Body of pancreas (tissue), 4 donors: ENCODE measurements around the gene SLC47A2. TPM values are rescaled to one million over a fixed set of nuclear protein-coding genes. Genes with fewer than 3 reads are reported as not detected.

Experiments
- ATAC-seq: fragments of 150-250 bp; one replicate; pipeline ENCODE4 v1.9.1; 2016
- DNase-seq, 4 donors: peaks; one replicate each; pipeline ENCODE4 v3.0.0-alpha.2; 2019
- H3K27ac ChIP-seq, 4 donors: fragments of 200-600 bp; sonication (generic); 1 replicate in 3 of 4; 2 replicates in 1 of 4; pipeline versions ENCODE4 v1.5.1 to v1.6.1; 2016 to 2019; ENCODE audit warnings: mild to moderate bottlenecking in 1 of 4, mixed read lengths in 1 of 4, moderate library complexity in 1 of 4
- H3K27me3 ChIP-seq, 2 donors: fragments of 200-600 bp; sonication (generic); one replicate each; pipeline ENCODE4 v1.6.0; 2016; ENCODE audit warnings: mild to moderate bottlenecking in 1 of 2
- H3K36me3 ChIP-seq, 2 donors: fragments of 200-600 bp; sonication (generic); replicated peaks in 1 of 2; 2 replicates each; pipeline ENCODE4 v1.5.1; 2016; ENCODE audit warnings: low read depth in 2 of 2; ENCODE audit not compliant: insufficient read depth in 1 of 2
- H3K4me1 ChIP-seq: fragments of 200-600 bp; sonication (generic); one replicate; pipeline ENCODE4 v1.6.0; 2016
- H3K4me3 ChIP-seq, 2 donors: fragments of 200-600 bp; sonication (generic); 1 replicate in 1 of 2; 2 replicates in 1 of 2; pipeline ENCODE4 v1.5.1; 2016 to 2019
- H3K9me3 ChIP-seq, 3 donors: fragments of 200-600 bp; sonication (generic); 1 replicate in 2 of 3; 2 replicates in 1 of 3; pipeline ENCODE4 v1.5.1; 2016
- POLR2A ChIP-seq, 3 donors: fragments of 450-650 bp; IDR thresholded peaks; one replicate each; pipeline ENCODE4 v1.6.1; 2016; ENCODE audit warnings: antibody characterized with exemption in 3 of 3, mild to moderate bottlenecking in 2 of 3
- WGBS, 2 donors: methylation state at CpG; one replicate each; pipeline ENCODE4 v1.1.5; 2017; 5-methylcytosine and 5-hydroxymethylcytosine counted together
- intact Hi-C: fragments of 100-400 bp; cut with DNase I; formaldehyde crosslinking; loops from one replicate; pipeline ENCODE4 v1.15.1; 2023
- total RNA-seq, 2 donors: library from RNA; depleted of rRNA; stranded (reverse); fragments of >200 nt; gene quantifications; one replicate each; pipeline ENCODE4 v1.1.0, GENCODE V29; 2016
- TF ChIP-seq, protein P1 (sequence below), 7 experiments: fragments of 450-650 bp in 4 of 7; fragments of 200-600 bp in 3 of 7; sonication (generic) in 3 of 7; IDR thresholded peaks; one replicate each; pipeline ENCODE4 v1.5.1; 2016 to 2019; ENCODE audit warnings: antibody characterized with exemption in 7 of 7

Gene SLC47A2
- total RNA-seq, 2 donors from 2014 or later, result 0.26 TPM; not detected in 1

DNA sequence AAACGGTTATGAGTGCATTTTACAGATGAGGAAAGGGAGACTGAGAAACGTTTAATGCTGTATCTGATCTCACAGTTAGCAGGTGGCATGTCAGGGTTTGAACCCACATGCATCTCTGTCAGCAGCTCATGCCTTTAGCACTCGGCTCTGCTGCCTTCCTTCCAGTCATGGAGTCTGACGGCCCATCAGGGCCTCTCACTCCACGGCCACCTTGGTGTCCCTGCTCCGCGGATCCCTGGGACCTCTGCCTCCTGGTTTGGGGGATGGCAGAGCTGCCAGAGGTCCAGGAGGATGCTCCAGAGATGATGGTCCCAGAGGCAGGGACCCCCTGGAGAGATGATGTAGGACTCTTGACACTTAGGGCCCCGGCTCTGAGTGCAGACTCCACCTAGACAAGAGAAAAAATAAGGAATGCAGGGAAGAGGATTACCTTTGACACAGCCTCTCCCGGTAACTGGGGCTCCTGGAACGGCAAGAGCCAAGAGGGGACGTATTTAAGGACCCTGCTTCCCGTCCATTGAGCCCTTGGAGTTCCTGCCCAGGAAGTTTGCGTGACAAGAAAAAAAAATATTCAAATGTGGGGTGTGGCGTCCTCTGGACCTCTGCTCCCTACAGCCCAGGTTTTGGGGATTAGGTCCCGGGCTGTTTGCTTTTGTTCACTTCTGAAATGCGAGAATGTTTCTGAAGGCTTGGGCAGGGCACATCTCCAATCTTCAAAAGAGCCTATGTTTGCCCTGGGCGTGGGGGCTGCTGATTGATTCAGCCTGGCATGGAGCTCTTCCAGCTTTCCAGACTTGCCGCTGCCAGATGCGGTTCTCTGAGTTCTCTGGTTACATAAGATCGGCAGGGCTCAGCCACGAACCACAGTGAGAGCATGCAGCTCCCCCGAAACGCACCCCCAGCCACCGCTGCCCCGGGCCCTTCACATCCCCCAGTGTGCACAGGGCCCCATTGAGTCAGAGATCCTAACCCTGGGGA lies 31.7 kb upstream of the SLC47A2 start, which contains the start of gene ALDH3A1:
Gene ALDH3A1, minus strand, starts transcription at position 470 of the 978 bp plus-strand sequence. CDS start 3,169 bp downstream, outside the sequence.
- Histone ChIP-seq H3K4me1 (peaks cover 19% of the 10 kb centered on the region), H3K27me3 (no peaks in the 10 kb centered on the region), H3K27ac (no peak within 1 kb of the TSS), H3K4me3 (no peak within 1 kb of the TSS), H3K9me3 (no peaks in the 10 kb centered on the region), H3K36me3 (no peaks in the 10 kb centered on the region)
- peak in 3 of 4 donors; percentile 30 to 63 (median 50) for DNase-seq
- WGBS, 2 donors, result 30 to 38% methylated on average over 18 to 25 of the region's 25 CpGs
- TF ChIP-seq, protein P1, sequence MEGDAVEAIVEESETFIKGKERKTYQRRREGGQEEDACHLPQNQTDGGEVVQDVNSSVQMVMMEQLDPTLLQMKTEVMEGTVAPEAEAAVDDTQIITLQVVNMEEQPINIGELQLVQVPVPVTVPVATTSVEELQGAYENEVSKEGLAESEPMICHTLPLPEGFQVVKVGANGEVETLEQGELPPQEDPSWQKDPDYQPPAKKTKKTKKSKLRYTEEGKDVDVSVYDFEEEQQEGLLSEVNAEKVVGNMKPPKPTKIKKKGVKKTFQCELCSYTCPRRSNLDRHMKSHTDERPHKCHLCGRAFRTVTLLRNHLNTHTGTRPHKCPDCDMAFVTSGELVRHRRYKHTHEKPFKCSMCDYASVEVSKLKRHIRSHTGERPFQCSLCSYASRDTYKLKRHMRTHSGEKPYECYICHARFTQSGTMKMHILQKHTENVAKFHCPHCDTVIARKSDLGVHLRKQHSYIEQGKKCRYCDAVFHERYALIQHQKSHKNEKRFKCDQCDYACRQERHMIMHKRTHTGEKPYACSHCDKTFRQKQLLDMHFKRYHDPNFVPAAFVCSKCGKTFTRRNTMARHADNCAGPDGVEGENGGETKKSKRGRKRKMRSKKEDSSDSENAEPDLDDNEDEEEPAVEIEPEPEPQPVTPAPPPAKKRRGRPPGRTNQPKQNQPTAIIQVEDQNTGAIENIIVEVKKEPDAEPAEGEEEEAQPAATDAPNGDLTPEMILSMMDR (IDR thresholded peaks at IDR 0.05), result no peak
- TF ChIP-seq POLR2A (IDR thresholded peaks at IDR 0.05), result no peak
- no peak for ATAC-seq
- intact Hi-C loops, result no loop called here

DNA sequence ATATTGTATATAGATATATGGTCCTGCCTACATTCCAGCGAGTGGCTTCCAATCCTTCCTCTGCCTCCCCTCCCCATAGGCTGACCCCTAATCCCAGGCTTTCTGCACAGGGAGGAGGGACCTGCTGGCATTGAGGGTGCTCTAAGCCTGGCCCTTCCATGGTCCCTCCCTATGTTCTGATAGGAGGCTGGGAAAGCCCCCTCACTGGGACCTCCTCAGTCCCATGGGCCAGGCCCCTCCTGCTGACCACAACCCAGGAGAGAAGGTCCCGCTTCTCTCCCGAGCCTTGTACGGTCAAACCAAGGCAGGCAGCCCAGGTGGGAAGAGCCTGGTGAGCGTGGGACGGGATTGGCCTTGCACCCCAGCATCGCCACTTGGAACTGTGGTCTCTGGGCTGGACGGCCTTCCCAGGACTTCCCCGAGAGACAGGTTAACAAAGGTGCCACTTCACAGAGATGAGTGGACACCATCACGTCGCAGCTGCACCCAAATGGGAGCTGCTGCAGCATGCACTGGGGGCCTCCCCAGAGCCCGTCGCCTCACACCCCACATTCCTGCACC lies 30.9 kb upstream of the SLC47A2 start:
- Histone ChIP-seq H3K4me3 (no peak overlapping the region), H3K9me3 (no peaks in the 10 kb centered on the region), H3K4me1 (peaks cover 19% of the 10 kb centered on the region), H3K27me3 (no peaks in the 10 kb centered on the region), H3K27ac (no peak overlapping the region), H3K36me3 (no peaks in the 10 kb centered on the region)
- WGBS, 2 donors, result 52 to 91% methylated on average over 4 to 13 of the region's 13 CpGs
- DNase-seq (no peak), ATAC-seq (no peak)
- intact Hi-C loops, result no loop called here
- TF ChIP-seq, protein P1 (IDR thresholded peaks at IDR 0.05), result no peak
- no peak for TF ChIP-seq POLR2A (IDR thresholded peaks at IDR 0.05)

DNA sequence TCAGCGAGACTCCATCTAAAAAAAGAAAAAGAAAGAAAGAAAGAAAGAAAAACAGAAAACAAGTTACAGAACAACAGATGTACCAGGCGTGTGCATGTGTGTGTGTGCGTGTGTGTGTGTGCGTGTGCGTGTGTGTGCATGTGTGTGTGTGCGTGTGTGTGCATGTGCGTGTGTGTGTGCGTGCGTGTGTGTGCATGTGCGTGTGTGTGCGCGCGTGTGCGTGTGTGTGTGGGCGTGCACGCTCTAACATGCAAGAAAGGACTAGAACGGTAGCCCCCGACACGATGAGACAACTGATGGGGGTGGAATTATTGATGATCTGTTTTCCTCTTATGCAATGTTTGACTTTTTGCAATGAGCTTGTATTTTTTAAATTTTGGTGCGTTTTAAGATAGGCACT lies 30.1 kb upstream of the SLC47A2 start:
- Histone ChIP-seq H3K4me1 (peaks cover 19% of the 10 kb centered on the region), H3K36me3 (no peaks in the 10 kb centered on the region), H3K27ac (no peak overlapping the region), H3K27me3 (no peaks in the 10 kb centered on the region), H3K4me3 (no peak overlapping the region), H3K9me3 (no peaks in the 10 kb centered on the region)
- 86 to 91% methylated on average over 20 of the region's 20 CpGs for WGBS, 2 donors
- TF ChIP-seq, protein P1 (IDR thresholded peaks at IDR 0.05), result no peak
- no peak for TF ChIP-seq POLR2A (IDR thresholded peaks at IDR 0.05)
- DNase-seq (no peak), ATAC-seq (no peak)
- intact Hi-C loops, result no loop called here

- intact Hi-C loops, result no loop called here
- WGBS, 2 donors, result 27 to 56% methylated on average over 23 to 43 of the region's 50 CpGs
- no peaks in the 10 kb centered on the region for H3K9me3 ChIP-seq
- peak overlapping the region in 2 of 4 donors; percentile 19 to 21 for H3K27ac ChIP-seq
- peak overlapping the region; percentile 6 to 32 for H3K4me3 ChIP-seq
- H3K27me3 ChIP-seq, result no peaks in the 10 kb centered on the region
- H3K36me3 ChIP-seq, result no peaks in the 10 kb centered on the region
- TF ChIP-seq POLR2A (IDR thresholded peaks at IDR 0.05), result peak in 1 of 3 donors; percentile 16
- TF ChIP-seq, protein P1 (IDR thresholded peaks at IDR 0.05), result peak; percentile 84 to 99 (median 94)
- H3K4me1 ChIP-seq, result peaks cover 19% of the 10 kb centered on the region
- peak; percentile 93 to 96 (median 93) for DNase-seq
- ATAC-seq, result peak; percentile 93
These were observed 28.8 kb upstream of the SLC47A2 start for GRCh38 chr17:19744922-19745757.
